Measurements from ENCODE around the gene FIBP. TPM values are rescaled to one million over a fixed set of nuclear protein-coding genes. Genes with fewer than 3 reads are reported as not detected.
A peak's percentile ranks its signal among the peaks of the same experiment; 100 is the strongest.

FIBP gene
- total RNA-seq, result 42.3 TPM

- peak; percentile 80 for ATAC-seq
Observed at GRCh38 chr11:65888163-65888814, at the start of gene FIBP. Gene FIBP (minus strand): TSS chr11:65888471. CDS start chr11:65888418, 53 bp downstream.

DNA sequence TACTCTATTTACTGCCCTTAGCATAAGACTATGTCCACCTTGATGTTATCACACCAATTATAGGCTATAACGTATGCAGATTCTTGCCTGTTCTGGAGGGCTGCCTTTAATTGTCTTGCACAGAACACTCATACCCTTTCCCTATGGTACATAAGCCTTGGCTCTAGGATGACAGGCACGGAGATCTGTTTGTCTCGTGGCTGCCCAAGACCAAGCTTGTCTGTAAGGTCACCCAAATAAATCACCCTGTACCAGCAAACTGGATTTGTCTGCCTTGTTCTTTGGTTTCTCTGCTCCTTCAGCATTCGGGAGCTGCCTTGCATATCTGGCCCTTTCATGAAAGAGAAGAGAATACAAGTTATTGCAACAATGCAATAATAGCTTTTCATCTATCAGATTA, 49.5 kb upstream of the FIBP start:
- no peak for ATAC-seq

- no peak for ATAC-seq
Observed at GRCh38 chr11:65934014-65934413, 45.7 kb upstream of the FIBP start.

DNA sequence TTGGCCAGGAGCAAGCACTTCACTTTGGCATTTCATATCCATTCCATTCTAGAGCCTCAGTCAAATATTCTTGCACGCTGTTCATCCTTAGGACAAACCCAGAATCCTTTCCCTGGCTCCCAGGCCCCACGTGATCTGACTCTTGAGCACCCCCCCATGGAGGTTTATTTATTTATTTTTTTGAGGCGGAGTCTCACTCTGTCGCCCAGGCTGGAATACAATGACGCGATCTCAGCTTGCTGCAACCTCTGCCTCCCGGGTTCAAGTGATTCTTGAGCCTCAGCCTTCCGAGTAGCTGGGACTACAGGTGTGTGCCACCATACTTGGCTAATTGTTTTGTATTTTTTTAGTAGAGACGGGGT, 44.3 kb upstream of the FIBP start:
- peak; percentile 35 for ATAC-seq

DNA sequence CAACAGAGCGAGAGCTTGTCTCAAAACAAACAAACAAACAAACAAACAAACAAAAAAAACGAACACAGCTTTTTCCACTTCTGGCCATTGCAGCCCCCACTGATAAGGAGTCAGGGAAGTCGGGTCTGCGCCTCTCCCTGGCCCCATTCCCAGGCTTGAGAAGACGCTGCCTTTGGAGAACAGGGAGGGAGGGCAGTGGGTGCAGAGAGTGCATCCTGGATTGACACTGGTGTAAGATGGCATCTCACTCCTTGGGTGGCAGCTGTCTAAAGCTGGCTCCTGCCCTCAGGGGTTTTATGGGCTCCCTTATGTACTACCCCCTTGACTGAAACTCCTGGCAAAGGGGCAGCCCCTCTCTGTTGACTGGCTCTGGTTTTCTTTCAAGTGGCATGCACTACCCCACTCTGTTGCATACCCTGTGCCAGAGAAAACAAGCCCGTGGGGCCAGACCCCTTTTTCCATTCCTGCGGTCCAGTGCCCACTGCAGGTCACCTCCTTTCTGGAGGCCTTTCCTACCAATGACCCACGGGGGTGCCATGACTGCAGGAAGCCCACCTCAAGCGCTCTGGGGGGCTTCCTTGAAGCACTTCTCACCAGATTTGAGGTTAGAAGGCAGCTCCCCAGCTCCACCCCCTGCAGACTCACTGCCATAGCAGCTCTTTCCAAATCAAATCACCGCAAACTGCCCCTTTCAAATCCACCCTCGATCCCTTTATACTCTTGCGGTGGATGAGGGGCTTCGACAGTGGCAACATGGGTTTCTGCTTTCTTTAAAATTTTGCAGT, 43.7 kb upstream of the FIBP start:
- ATAC-seq, result no peak

DNA sequence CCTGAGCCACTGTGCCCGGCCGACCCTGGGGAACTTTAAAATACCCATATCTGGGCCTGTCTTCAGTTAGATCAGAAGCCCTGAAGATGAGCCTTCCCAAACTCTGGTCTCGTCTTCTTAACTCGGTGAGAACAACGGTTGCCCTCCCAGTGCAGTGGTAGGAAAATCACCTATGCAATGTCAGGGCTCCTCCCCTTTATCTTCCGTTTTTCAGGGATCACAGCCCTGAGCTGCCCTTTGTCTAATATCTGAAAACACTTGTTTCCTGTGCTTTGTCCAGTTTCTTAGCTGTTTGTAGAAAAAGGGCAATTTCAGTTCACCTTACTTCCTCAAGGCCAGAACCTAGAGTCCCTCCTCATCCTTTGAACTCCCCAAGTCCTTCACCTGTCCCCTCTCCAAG, 40.4 kb upstream of the FIBP start:
- ATAC-seq, result no peak

- ATAC-seq, result peak; percentile 24
Observed at GRCh38 chr11:65927904-65928397, 39.7 kb upstream of the FIBP start.

DNA sequence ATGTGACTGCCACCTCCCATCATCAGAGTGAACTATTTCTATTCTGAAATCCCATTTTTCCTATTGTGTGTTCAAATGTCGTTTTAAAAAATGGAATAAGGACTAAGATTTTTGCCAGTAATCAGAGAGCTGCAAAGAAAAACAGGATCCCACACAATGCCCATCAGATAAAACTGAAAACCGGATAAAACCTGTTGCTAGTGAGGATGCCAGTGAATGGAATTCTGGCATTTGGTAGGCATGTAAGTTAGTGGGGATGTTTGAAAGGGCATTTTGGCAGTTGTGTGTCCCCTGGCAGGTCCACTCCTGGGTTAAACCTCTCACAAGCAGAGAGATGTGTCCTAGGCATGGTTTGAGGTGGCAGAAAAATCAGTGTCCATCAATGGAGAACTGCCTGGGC, 37.1 kb upstream of the FIBP start:
- ATAC-seq, result no peak

DNA sequence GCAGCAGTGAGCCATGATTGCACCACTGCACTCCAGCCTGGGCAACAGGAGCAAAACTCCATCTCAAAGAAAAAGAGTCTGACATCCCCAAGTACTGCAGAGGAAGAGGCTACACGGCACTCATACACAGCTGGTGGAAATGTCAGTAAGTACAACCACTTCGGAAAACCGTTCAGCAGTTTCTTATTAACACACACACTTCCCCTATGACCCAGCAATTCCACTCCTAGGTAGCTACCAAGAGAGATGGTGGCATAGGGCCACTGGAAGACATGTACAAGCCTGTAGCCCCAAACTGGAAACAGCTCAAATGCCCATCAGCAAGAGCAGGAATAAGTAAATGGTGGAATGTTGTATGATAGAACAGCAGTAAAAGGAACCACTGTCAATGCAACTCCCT, 34.3 kb upstream of the FIBP start:
- ATAC-seq, result no peak

DNA sequence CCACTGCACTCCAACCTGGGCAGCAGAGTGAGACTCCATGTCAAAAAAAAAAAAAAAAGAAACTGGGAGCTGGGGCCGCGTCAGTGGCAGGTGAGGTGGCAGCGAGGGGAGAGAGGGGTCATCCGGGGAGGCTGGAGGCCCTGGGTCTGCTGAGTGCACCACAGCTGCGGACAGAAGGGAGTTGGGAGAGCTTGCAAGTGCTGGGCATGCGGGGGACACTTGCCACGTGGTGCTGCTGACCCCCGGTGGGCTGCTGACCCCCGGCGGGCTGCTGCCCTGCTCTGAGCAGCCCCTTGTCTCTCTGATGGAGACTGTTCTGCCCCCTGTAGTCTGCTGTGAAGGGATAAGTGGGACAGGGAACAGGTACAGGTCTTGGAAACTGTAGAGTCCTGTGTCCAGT, 33.6 kb upstream of the FIBP start:
- no peak for ATAC-seq

GRCh38 chr11:65921033-65921555, 32.8 kb upstream of the FIBP start:
- no peak for ATAC-seq

GRCh38 chr11:65920372-65920802, 32.1 kb upstream of the FIBP start:
- ATAC-seq, result no peak

DNA sequence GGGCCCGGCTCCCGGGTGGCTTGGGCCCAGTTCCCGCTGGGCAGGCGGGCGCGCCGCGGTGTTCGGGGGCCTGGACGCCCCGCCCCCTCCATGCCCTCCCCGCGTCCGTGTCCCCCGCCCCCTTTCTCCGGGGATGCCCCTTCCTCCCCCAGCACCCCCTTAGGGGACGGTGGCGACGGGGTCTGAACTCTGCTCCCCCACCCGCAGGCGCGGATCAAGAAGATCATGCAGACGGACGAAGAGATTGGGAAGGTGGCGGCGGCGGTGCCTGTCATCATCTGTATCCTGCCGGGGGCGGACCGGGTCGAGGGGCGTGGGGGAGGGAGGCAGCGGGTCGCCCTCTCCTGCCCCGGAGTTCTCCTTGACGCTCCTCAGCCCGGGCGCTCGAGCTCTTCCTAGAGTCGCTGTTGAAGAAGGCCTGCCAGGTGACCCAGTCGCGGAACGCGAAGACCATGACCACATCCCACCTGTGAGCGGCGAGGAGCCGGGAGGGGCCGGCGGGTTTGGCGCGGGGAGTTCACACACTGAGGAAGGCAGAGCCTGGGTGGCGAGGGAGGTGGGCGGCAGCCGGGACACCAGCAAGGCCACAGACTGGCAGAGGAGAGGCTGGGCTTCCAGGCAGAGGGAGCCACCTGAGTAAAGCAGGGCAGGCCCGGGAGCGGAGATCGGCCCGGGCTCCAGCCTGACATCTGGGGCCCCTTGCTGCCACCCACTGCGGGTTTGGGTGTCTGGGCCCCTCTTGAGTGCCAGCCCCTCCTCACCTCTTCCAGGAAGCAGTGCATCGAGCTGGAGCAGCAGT, 31.5 kb upstream of the FIBP start:
- peak; percentile 12 for ATAC-seq

- peak; percentile 84 for ATAC-seq
Observed at GRCh38 chr11:65919141-65919572, 30.9 kb upstream of the FIBP start, which contains the start of gene DRAP1. Gene DRAP1 (plus strand): TSS chr11:65919426. CDS start chr11:65919502, 76 bp downstream.

DNA sequence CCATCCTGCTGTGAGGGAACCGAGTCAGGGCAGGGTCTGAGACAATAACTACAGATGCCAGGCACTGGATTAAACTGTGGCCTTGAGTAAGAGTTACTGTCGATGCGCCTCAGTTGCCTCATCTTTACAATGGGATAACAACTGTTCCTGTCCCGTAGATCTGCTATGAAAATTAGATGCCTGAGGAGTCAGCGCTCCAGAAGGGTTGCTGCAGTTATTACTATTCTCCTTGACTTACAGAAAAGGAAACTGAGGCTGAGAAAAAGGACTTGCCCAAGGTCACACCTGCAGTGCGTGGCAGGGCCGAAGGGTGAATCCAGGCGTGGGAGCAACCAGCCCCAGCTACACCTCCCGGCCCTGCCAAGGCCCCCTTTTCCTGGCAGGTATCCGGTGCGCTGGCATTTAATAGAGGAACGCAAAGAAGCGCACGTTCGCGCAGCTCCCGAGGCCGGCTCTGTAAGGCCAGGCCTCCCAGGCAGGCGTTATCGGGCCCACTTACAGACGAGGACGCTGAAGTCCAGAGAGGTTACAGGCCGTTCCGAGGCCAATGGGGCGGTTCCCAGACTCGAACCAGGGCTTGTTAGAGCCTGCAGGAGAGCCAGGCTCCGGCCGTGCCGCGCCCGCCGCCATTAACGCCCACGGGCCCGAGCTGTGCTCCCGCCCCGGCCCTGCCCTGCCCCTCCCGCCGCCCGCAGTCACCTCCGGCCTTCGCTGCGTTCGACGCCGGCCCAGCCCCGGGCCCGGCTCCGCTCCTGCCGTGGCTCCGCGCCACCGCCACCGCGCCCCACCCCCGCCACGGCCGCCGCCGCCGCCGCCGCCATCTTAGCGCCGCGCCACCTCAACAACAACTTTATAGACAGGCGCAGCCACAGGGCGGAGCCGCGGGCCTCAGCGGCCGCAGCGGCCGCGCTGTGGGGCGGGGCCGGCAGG, 30.2 kb upstream of the FIBP start, which contains the start of gene C11orf68:
Gene C11orf68, minus strand, starts transcription at position 852 of the 930 bp plus-strand sequence. Its CDS starts 31 bp downstream, at position 821.
- ATAC-seq, result no peak

GRCh38 chr11:65917434-65918210, 29.4 kb upstream of the FIBP start:
- ATAC-seq, result no peak

DNA sequence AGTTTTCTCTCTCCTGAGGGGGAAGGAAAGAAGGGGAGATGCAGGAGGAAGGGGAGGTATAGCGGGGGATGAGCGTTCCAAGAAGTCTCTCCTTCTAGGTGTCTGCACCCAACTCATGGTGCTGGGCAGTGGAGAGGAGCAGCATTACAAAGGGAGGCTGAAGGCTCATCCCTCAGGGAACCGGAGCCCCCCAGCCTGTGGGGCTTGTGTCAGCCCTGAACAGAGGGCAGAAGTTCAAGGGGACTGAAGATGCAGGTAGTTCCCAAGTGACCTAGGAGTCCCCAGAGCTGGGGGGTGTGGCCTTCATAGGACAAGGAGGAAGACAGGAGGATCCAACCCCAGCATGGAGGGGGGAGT, 28.8 kb upstream of the FIBP start:
- no peak for ATAC-seq

DNA sequence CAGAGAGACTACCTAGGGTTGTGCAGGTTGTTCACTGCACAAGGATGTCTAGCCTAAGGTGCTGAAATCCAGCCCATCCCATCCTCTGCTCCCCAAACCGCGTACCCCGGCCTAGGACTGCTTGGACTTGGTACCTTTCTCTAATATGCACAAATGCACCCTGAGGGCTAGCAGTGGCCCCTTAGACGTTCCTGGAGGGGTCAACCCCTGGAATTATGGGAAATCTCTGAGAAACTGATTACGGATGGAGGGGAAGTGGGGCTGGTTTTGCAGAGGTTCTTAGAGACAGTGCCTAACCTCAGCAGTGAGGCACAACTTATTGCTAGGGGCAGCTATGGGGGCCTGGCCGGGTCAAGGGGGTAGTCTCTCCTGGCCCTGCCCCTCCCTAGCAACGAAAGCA, 28.1 kb upstream of the FIBP start:
- no peak for ATAC-seq

GRCh38 chr11:65915821-65916251, 27.6 kb upstream of the FIBP start:
- peak; percentile 57 for ATAC-seq

- ATAC-seq, result no peak
Observed at GRCh38 chr11:65915101-65915820, 27.0 kb upstream of the FIBP start.

Measured in esophagus mucosa (tissue), 1 donor.